ENCODE results near the gene SEMA3C. TPM values are rescaled to one million over a fixed set of nuclear protein-coding genes. Genes with fewer than 3 reads are reported as not detected.

The SEMA3C gene
- total and polyA plus RNA-seq, 2 donors (not counting 3 experiments of a cell fraction or from before 2014, with no cell fraction given), result 0.01 to 0.09 TPM

- Histone ChIP-seq H3K9ac (replicated peaks; ENCODE audit: extremely low read depth, insufficient read depth, low read length) (no peak overlapping the region), H3K4me3 (replicated peaks in 1 of 3; ENCODE audit: insufficient read depth in 1 of 3, low read depth in 1 of 3, low read length in 3 of 3) (no peak overlapping the region), H3K79me2 (ENCODE audit: control insufficient read depth, insufficient read depth, low read length) (no peaks in the 10 kb centered on the region), H3K4me1 (ENCODE audit: control insufficient read depth, extremely low read depth, insufficient read depth, low read length) (no peaks in the 10 kb centered on the region), H3K9me1 (replicated peaks; ENCODE audit: control insufficient read depth, extremely low read depth, insufficient read depth, low read length) (no peaks in the 10 kb centered on the region), H3K27ac (ENCODE audit: insufficient read depth, low read depth, low read length) (no peak overlapping the region), H3K9me3 (replicated peaks; ENCODE audit: control insufficient read depth, insufficient read depth, low read length) (no peaks in the 10 kb centered on the region), H3K4me2 (ENCODE audit: insufficient read depth, low read length) (no peak overlapping the region), H4K20me1 (replicated peaks; ENCODE audit: control insufficient read depth, extremely low read depth, insufficient read depth, low read length) (no peaks in the 10 kb centered on the region), H3K36me3 (ENCODE audit: control insufficient read depth in 2 of 2, extremely low read depth in 1 of 2, insufficient read depth in 2 of 2, low read length in 2 of 2) (no peaks in the 10 kb centered on the region), H3K27me3 (ENCODE audit: control insufficient read depth in 2 of 2, insufficient read depth in 2 of 2, low read length in 2 of 2) (no peaks in the 10 kb centered on the region), H2AFZ (ENCODE audit: low read depth, low read length) (no peak overlapping the region)
- FAIRE-seq, result no peak
- intact Hi-C loops (cut with micrococcal nuclease), result no loop called here
- no peak for DNase-seq (ENCODE audit: low read depth, low spot score)
- no TSS peak for BruUV-seq (replicated peaks)
- dilution Hi-C loops (cut with MboI; ENCODE audit: extremely low pct_ligation_motif_present, low sequenced_read_pairs), result no loop called here
- ChIA-PET POLR2A (no interaction called here), CTCF (interaction anchor here (1.0 kb wide), 1 partner anchor 9 kb away, joined by 4 read pairs; no protein-coding TSS in a partner anchor)
- no peak for TF ChIP-seq POLR2A (IDR thresholded peaks at IDR 0.05; ENCODE audit: low read depth, low read length)
- no peak for TF ChIP-seq GATA2 (IDR thresholded peaks at IDR 0.05; ENCODE audit: insufficient read depth, insufficient read length, low read depth, low read length)
- TF ChIP-seq, protein P1, sequence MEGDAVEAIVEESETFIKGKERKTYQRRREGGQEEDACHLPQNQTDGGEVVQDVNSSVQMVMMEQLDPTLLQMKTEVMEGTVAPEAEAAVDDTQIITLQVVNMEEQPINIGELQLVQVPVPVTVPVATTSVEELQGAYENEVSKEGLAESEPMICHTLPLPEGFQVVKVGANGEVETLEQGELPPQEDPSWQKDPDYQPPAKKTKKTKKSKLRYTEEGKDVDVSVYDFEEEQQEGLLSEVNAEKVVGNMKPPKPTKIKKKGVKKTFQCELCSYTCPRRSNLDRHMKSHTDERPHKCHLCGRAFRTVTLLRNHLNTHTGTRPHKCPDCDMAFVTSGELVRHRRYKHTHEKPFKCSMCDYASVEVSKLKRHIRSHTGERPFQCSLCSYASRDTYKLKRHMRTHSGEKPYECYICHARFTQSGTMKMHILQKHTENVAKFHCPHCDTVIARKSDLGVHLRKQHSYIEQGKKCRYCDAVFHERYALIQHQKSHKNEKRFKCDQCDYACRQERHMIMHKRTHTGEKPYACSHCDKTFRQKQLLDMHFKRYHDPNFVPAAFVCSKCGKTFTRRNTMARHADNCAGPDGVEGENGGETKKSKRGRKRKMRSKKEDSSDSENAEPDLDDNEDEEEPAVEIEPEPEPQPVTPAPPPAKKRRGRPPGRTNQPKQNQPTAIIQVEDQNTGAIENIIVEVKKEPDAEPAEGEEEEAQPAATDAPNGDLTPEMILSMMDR (IDR thresholded peaks at IDR 0.05; ENCODE audit: extremely low read depth in 1 of 2, insufficient read depth in 1 of 2, low read depth in 1 of 2, low read length in 2 of 2), result no peak
- no peak for TF ChIP-seq JUN (IDR thresholded peaks at IDR 0.05; ENCODE audit: borderline replicate concordance, insufficient read depth, insufficient read length, low read depth)
- TF ChIP-seq, protein P2, sequence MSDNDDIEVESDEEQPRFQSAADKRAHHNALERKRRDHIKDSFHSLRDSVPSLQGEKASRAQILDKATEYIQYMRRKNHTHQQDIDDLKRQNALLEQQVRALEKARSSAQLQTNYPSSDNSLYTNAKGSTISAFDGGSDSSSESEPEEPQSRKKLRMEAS (IDR thresholded peaks at IDR 0.05; ENCODE audit: insufficient read depth, insufficient read length), result no peak
- no peak for TF ChIP-seq MYC (IDR thresholded peaks at IDR 0.05; ENCODE audit: low read depth, low read length)
- no peak for TF ChIP-seq FOS (IDR thresholded peaks at IDR 0.05; ENCODE audit: borderline replicate concordance, insufficient read depth, low read length)
- TF ChIP-seq POLR2AphosphoS5 (IDR thresholded peaks at IDR 0.05; ENCODE audit: insufficient read depth, low read depth, low read length), result no peak
- TF ChIP-seq EZH2 (IDR thresholded peaks at IDR 0.05; ENCODE audit: borderline replicate concordance, low read depth, low read length, severe bottlenecking), result no peak
These were observed 147.3 kb downstream of the SEMA3C start for GRCh38 chr7:80771523-80771922.
